PC-9 (cell line): ENCODE results near the gene SPOCK2.

ENCODE experiments used
- CTCF ChIP-seq: fragments of 200-600 bp; sonication (generic); conservative IDR thresholded peaks from 2 replicates; pipeline ENCODE4 v1.6.1; 2017; ENCODE audit warnings: mixed run types, antibody characterized with exemption, mild to moderate bottlenecking, moderate library complexity
- EZH2 ChIP-seq: fragments of 200-600 bp; sonication (generic); IDR thresholded peaks from 2 replicates; pipeline ENCODE4 v1.8.0; 2017; ENCODE audit warnings: antibody characterized with exemption, low read depth

DNA sequence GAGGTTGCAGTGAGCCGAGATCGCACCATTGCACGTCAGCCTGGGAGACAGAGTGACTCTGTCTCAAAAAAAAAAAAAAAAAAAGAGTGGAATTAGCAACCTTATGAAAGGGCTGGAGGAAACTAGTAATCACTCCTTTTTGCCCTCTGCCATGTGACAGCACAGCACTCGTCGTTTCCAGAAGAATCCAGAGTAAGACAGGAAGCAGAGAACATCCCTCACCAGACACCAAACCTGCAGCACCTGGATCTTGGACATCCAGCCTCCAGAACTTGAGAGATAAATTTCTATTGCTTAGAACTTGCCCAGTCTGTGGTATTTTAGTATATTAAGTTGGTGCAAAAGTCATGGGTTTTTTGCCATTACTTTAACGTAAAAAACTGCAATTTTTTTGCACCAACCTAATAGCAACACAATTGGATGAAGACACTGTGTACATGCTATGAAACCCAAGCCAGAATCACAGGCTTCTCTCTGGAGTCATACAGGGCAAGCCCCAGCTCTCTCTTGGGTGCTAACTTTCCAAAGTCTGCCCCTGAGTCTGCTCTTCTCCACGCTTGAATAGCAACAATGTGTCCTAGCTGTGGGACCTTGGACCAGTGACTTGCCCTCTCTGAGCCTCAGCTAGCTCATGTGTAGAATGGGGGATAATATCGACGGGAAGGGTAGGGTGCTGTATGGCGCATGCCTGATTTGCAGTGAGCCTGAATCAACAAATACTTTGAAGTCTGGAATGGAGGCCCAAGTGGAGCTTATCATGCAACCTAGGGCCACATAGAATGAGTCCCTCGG is 69.1 kb downstream of the SPOCK2 start:
- no peak for TF ChIP-seq CTCF
- TF ChIP-seq EZH2: no peak
